Right forelimb (tissue), 1 donor: ENCODE data around the gene RWDD4.
A peak's percentile ranks its signal among the peaks of the same experiment; 100 is the strongest.

Experiments
- DNase-seq: peaks from one replicate; pipeline ENCODE4 v3.0.0-alpha.2; 2018

The RWDD4 gene

GRCh38 chr4:183659029-183659871, at the start of gene RWDD4, which contains the start of gene TRAPPC11:
RWDD4 (minus strand) TSS chr4:183659185; CDS start chr4:183658952, 233 bp downstream.
TRAPPC11 (plus strand) TSS chr4:183659293; CDS start chr4:183663868, 4,575 bp downstream.
- DNase-seq: peak; percentile 96

- DNase-seq: no peak
These were observed 43.5 kb upstream of the RWDD4 start for GRCh38 chr4:183702492-183702891.

- DNase-seq: no peak
These were observed 41.4 kb upstream of the RWDD4 start for GRCh38 chr4:183700407-183700806.

GRCh38 chr4:183698909-183699308, 39.9 kb upstream of the RWDD4 start:
- DNase-seq: no peak

- DNase-seq: no peak
These were observed 32.9 kb upstream of the RWDD4 start for GRCh38 chr4:183691897-183692296.

GRCh38 chr4:183691006-183691405, 32.0 kb upstream of the RWDD4 start:
- no peak for DNase-seq

- DNase-seq: no peak
These were observed 29.2 kb upstream of the RWDD4 start for GRCh38 chr4:183688216-183688615.

- no peak for DNase-seq
These were observed 27.5 kb upstream of the RWDD4 start for GRCh38 chr4:183686461-183686860.

GRCh38 chr4:183681119-183681518, 22.1 kb upstream of the RWDD4 start:
- DNase-seq: no peak

- DNase-seq: no peak
These were observed 16.6 kb upstream of the RWDD4 start for GRCh38 chr4:183675625-183676024.

GRCh38 chr4:183674153-183674552, 15.2 kb upstream of the RWDD4 start:
- DNase-seq: no peak

GRCh38 chr4:183670960-183671555, 12.1 kb upstream of the RWDD4 start:
- no peak for DNase-seq

GRCh38 chr4:183670251-183670650, 11.3 kb upstream of the RWDD4 start:
- no peak for DNase-seq

GRCh38 chr4:183666088-183666487, 7.1 kb upstream of the RWDD4 start:
- no peak for DNase-seq

- no peak for DNase-seq
These were observed 872 bp upstream of the RWDD4 start for GRCh38 chr4:183659872-183660242.

- DNase-seq: peak; percentile 62
These were observed 490 bp downstream of the RWDD4 start for GRCh38 chr4:183658362-183659028.

GRCh38 chr4:183657564-183657963, 1.4 kb downstream of the RWDD4 start:
- DNase-seq: no peak

- DNase-seq: no peak
These were observed 13.7 kb downstream of the RWDD4 start for GRCh38 chr4:183645326-183645725.

GRCh38 chr4:183639291-183639690, 19.7 kb downstream of the RWDD4 start:
- DNase-seq: no peak

GRCh38 chr4:183638436-183638835, 20.5 kb downstream of the RWDD4 start:
- no peak for DNase-seq

GRCh38 chr4:183637461-183637860, 21.5 kb downstream of the RWDD4 start:
- no peak for DNase-seq

- DNase-seq: no peak
These were observed 22.1 kb downstream of the RWDD4 start for GRCh38 chr4:183636923-183637322.

GRCh38 chr4:183636503-183636902, 22.5 kb downstream of the RWDD4 start:
- no peak for DNase-seq

GRCh38 chr4:183635741-183636140, 23.2 kb downstream of the RWDD4 start:
- no peak for DNase-seq
